PC-9 (cell line): ENCODE data around the gene KIDINS220. TPM values are rescaled to one million over a fixed set of nuclear protein-coding genes. Genes with fewer than 3 reads are reported as not detected.

Source experiments
- BruUV-seq: library from RNA; stranded (reverse); fragments of 400-500 nt; replicated peaks from 2 replicates; lab custom pipeline; 2021; lab: Mats Ljungman, UMichigan
- CTCF ChIA-PET: fragments of 300-600 bp; sonication (Branson Sonifier 250); formaldehyde crosslinking; loops from one replicate; lab custom pipeline; 2022; ENCODE audit warnings: antibody characterized with exemption; lab: Charles Lee
- POLR2A ChIA-PET: fragments of 300-600 bp; sonication (Branson Sonifier 250); formaldehyde crosslinking; loops from one replicate; lab custom pipeline; 2022; ENCODE audit warnings: antibody characterized with exemption; ENCODE audit not compliant: unreplicated experiment; lab: Charles Lee
- DNase-seq, 2 experiments: peaks; one replicate each; pipeline versions ENCODE4 v3.0.0 to v3.0.0-alpha.2; 2015 to 2022; ENCODE audit warnings: mixed read lengths in 1 of 2
- H2AFZ ChIP-seq: fragments of 200-600 bp; sonication (generic); 2 replicates; pipeline ENCODE4 v1.8.1; 2017; ENCODE audit warnings: antibody characterized with exemption
- H3F3A ChIP-seq: fragments of 200-600 bp; sonication (generic); 2 replicates; pipeline ENCODE4 v1.8.1; 2017; ENCODE audit warnings: antibody characterized with exemption, mild to moderate bottlenecking, low read depth; ENCODE audit not compliant: insufficient read depth
- H3K27ac ChIP-seq: fragments of 200-600 bp; sonication (generic); 2 replicates; pipeline ENCODE4 v1.6.1; 2016; ENCODE audit warnings: mixed run types
- H3K27me3 ChIP-seq: fragments of 200-600 bp; sonication (generic); 2 replicates; pipeline ENCODE4 v1.6.1; 2016; ENCODE audit warnings: low read depth, mixed run types; ENCODE audit not compliant: insufficient read depth
- H3K36me3 ChIP-seq: fragments of 200-600 bp; sonication (generic); 2 replicates; pipeline ENCODE4 v1.6.1; 2016; ENCODE audit warnings: low read depth, mixed run types
- H3K4me1 ChIP-seq: fragments of 200-600 bp; sonication (generic); replicated peaks from 2 replicates; pipeline ENCODE4 v1.6.1; 2016; ENCODE audit warnings: mixed run types; ENCODE audit not compliant: insufficient read depth
- H3K4me2 ChIP-seq: fragments of 200-600 bp; sonication (generic); 2 replicates; pipeline ENCODE4 v1.6.1; 2017; ENCODE audit warnings: mixed run types
- H3K4me3 ChIP-seq: fragments of 200-600 bp; sonication (generic); 2 replicates; pipeline ENCODE4 v1.6.1; 2016; ENCODE audit warnings: mixed run types
- H3K79me2 ChIP-seq: fragments of 200-600 bp; sonication (generic); 2 replicates; pipeline ENCODE4 v1.6.1; 2017; ENCODE audit warnings: low read depth, mixed run types
- H3K9me2 ChIP-seq: fragments of 200-600 bp; sonication (generic); 2 replicates; pipeline ENCODE4 v1.8.1; 2017; ENCODE audit warnings: mild to moderate bottlenecking; ENCODE audit not compliant: insufficient read depth
- H3K9me3 ChIP-seq: fragments of 200-600 bp; sonication (generic); 2 replicates; pipeline ENCODE4 v1.8.1; 2016; ENCODE audit warnings: low read depth; ENCODE audit not compliant: insufficient read depth
- H4K20me1 ChIP-seq: fragments of 200-600 bp; sonication (generic); 2 replicates; pipeline ENCODE4 v1.8.1; 2017; ENCODE audit not compliant: insufficient read depth
- EZH2 ChIP-seq: fragments of 200-600 bp; sonication (generic); IDR thresholded peaks from 2 replicates; pipeline ENCODE4 v1.8.0; 2017; ENCODE audit warnings: antibody characterized with exemption, low read depth
- intact Hi-C: fragments of 100-400 bp; cut with micrococcal nuclease; formaldehyde crosslinking; loops from one replicate; pipeline ENCODE4 v1.10.0; 2022; ENCODE audit not compliant: unreplicated experiment
- total RNA-seq: library from RNA; stranded (reverse); gene quantifications from 2 replicates; pipeline ENCODE4 v1.2.3, GENCODE V29; 2021
- TF ChIP-seq, protein P1 (sequence below): fragments of 200-600 bp; sonication (generic); conservative IDR thresholded peaks from 2 replicates; pipeline ENCODE4 v1.6.1; 2017; ENCODE audit warnings: mixed run types, antibody characterized with exemption, mild to moderate bottlenecking, moderate library complexity

KIDINS220 gene
- total RNA-seq, 1 experiment from 2014 or later = 13.9 TPM

DNA sequence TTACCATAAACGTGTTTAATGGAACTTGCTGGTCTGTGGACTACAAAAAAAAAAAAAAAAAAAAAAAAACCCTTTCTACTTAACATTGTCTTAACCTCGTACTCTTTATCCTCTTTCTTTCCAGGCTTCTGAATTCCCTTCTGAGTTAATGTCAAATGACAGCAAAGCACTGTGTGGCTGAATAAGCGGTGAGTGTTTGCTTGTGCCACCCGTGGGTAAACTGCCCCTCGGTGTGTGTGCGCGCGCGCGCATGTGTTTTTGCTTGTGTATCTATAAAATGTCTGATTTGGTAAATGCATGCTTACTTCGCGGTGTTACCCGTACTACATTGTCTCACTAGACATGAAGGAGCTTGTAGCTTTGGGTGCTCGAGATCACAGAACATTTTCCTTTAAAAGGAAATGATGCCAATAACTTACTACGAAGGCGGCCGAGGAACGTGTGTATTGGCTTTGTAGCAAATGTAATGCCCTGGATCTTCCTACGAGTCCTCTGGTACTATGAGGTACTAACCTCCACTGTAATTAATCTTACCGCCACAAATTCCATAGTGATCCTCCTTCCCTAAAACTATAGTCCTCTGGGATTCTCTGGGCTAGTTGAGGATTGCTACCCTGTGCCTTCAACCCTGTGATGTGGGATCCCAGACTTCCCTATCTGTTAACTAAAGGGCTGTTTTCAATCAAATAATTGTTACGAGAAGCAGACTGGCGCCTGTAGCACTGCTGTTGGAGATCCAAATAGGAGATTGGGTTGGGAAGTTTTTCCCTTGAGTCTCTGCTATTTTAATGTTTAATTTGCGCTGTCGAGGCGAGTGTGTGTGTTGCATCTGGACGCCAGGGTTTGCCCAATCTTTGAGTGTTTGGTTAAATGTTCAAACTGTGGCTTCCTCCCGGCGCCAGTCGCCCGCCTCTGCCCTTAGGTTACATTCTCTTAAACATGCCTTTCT is 154.4 kb downstream of the KIDINS220 start:
- Histone ChIP-seq H3K4me1 (no peaks in the 10 kb centered on the region; the same call in 1 of the 2 replicates), H2AFZ (no peak overlapping the region), H3K27ac (no peak overlapping the region), H3K9me2 (no peaks in the 10 kb centered on the region), H3K79me2 (no peaks in the 10 kb centered on the region), H3K36me3 (no peaks in the 10 kb centered on the region), H3K27me3 (peaks cover 53% of the 10 kb centered on the region), H3K4me2 (peak overlapping the region; percentile 97; the same call in 1 of the 2 replicates), H3F3A (0 out of 2 replicates have a peak, but pooled peaks cover 3% of the 10 kb centered on the region), H4K20me1 (no peaks in the 10 kb centered on the region), H3K4me3 (no peak overlapping the region), H3K9me3 (0 out of 2 replicates have a peak, but pooled peaks cover 6% of the 10 kb centered on the region)
- no peak for DNase-seq
- ChIA-PET CTCF (interaction anchor here (0.6 kb wide), 1 partner anchor 145 kb away, joined by 4 read pairs; no protein-coding TSS in a partner anchor), POLR2A (interaction anchor here (0.6 kb wide), 1 partner anchor 1259 kb away, joined by 3 read pairs; no protein-coding TSS in a partner anchor)
- TF ChIP-seq, protein P1, sequence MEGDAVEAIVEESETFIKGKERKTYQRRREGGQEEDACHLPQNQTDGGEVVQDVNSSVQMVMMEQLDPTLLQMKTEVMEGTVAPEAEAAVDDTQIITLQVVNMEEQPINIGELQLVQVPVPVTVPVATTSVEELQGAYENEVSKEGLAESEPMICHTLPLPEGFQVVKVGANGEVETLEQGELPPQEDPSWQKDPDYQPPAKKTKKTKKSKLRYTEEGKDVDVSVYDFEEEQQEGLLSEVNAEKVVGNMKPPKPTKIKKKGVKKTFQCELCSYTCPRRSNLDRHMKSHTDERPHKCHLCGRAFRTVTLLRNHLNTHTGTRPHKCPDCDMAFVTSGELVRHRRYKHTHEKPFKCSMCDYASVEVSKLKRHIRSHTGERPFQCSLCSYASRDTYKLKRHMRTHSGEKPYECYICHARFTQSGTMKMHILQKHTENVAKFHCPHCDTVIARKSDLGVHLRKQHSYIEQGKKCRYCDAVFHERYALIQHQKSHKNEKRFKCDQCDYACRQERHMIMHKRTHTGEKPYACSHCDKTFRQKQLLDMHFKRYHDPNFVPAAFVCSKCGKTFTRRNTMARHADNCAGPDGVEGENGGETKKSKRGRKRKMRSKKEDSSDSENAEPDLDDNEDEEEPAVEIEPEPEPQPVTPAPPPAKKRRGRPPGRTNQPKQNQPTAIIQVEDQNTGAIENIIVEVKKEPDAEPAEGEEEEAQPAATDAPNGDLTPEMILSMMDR = no peak
- TF ChIP-seq EZH2 = no peak
- no TSS peak for BruUV-seq
- intact Hi-C loops = loop anchor here (10.0 kb wide), 1 partner anchor 452 kb away; no protein-coding TSS in a partner anchor

DNA sequence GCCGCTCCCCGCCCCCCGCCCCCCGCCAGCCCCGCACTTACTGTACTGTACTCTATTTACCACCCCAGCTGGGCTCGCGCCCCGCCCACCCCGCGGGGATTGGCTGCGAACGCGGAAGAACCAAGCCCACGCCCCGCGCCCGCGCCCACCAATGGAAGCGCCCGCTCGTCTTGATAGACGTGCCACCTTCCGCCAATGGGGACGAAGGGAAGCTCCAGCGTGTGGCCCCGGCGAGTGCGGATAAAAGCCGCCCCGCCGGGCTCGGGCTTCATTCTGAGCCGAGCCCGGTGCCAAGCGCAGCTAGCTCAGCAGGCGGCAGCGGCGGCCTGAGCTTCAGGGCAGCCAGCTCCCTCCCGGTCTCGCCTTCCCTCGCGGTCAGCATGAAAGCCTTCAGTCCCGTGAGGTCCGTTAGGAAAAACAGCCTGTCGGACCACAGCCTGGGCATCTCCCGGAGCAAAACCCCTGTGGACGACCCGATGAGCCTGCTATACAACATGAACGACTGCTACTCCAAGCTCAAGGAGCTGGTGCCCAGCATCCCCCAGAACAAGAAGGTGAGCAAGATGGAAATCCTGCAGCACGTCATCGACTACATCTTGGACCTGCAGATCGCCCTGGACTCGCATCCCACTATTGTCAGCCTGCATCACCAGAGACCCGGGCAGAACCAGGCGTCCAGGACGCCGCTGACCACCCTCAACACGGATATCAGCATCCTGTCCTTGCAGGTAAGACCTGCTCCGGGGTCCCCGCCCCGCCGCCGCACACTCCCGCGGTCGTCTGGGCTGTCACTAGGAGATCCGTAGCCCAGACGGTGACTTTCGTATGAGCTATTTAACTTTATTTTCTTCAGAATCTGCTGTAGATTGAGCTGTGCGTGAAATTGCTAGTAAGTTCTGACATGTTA is 155.4 kb downstream of the KIDINS220 start, which contains the start of gene ID2:
Gene ID2 (plus strand): TSS at position 271 of the 907 bp plus-strand sequence. CDS start 110 bp downstream, at position 381.
- ChIA-PET POLR2A (interaction anchor here (0.6 to 0.7 kb wide), 4 partner anchors 98 to 1260 kb away, joined by 3 to 7 read pairs (median 4); no protein-coding TSS in a partner anchor), CTCF (interaction anchor here (0.6 kb wide), 1 partner anchor 429 kb away, joined by 3 read pairs; no protein-coding TSS in a partner anchor)
- peak; percentile 82 to 91 for DNase-seq
- Histone ChIP-seq H3K4me3 (peak within 1 kb of the TSS; percentile 59), H3K9me2 (no peaks in the 10 kb centered on the region), H3K4me1 (no peaks in the 10 kb centered on the region; the same call in 1 of the 2 replicates), H3K9me3 (0 out of 2 replicates have a peak, but pooled peaks cover 6% of the 10 kb centered on the region), H3F3A (0 out of 2 replicates have a peak, but pooled peaks cover 3% of the 10 kb centered on the region), H3K79me2 (no peaks in the 10 kb centered on the region), H4K20me1 (no peaks in the 10 kb centered on the region), H2AFZ (peak within 1 kb of the TSS; percentile 87), H3K4me2 (peak within 1 kb of the TSS; percentile 97), H3K27me3 (peaks cover 62% of the 10 kb centered on the region), H3K36me3 (no peaks in the 10 kb centered on the region), H3K27ac (no peak within 1 kb of the TSS)
- TSS peak; percentile 66 for BruUV-seq
- intact Hi-C loops = loop anchor here (10.0 kb wide), 1 partner anchor 453 kb away; no protein-coding TSS in a partner anchor
- no peak for TF ChIP-seq EZH2
- TF ChIP-seq, protein P1 = no peak
